ENCODE data around the gene HERC2. TPM values are rescaled to one million over a fixed set of nuclear protein-coding genes. Genes with fewer than 3 reads are reported as not detected.

HERC2 gene
- total RNA-seq, 1 donor from 2014 or later = 55.3 TPM

DNA sequence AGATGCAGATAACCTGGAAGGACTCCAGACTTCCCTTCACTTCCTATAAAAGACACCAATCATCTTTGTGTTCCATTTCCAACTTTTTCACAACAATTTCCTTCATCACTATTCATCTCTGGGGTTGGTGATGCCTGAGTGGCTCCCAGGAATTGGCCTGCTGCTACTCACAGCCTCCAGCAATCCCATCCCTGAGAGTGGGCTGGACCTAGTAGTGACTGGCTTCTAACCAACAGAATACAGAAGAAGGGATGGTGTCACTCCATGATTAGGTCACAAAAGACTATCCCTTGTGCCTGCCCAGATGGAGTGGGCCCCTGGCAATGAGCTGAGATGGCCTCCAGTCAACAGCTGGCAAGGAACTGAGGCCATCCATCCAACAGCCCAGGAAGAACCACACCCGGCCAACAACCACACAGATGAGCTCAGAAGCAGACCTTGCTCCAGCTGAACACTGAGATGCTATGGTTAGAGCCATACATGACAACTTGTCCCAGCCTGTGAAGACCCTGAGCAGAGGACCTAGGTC is 243.7 kb downstream of the HERC2 start:
- ATAC-seq (no peak), DNase-seq (no peak)
- Histone ChIP-seq H3K4me3 (no peak overlapping the region), H3K4me1 (no peaks in the 10 kb centered on the region), H3K27me3 (ENCODE audit: low read depth) (no peaks in the 10 kb centered on the region), H3K36me3 (no peaks in the 10 kb centered on the region), H3K27ac (no peak overlapping the region), H3K9me3 (no peaks in the 10 kb centered on the region)
- intact Hi-C loops (cut with DNase I) = no loop called here
- TF ChIP-seq, protein P1, sequence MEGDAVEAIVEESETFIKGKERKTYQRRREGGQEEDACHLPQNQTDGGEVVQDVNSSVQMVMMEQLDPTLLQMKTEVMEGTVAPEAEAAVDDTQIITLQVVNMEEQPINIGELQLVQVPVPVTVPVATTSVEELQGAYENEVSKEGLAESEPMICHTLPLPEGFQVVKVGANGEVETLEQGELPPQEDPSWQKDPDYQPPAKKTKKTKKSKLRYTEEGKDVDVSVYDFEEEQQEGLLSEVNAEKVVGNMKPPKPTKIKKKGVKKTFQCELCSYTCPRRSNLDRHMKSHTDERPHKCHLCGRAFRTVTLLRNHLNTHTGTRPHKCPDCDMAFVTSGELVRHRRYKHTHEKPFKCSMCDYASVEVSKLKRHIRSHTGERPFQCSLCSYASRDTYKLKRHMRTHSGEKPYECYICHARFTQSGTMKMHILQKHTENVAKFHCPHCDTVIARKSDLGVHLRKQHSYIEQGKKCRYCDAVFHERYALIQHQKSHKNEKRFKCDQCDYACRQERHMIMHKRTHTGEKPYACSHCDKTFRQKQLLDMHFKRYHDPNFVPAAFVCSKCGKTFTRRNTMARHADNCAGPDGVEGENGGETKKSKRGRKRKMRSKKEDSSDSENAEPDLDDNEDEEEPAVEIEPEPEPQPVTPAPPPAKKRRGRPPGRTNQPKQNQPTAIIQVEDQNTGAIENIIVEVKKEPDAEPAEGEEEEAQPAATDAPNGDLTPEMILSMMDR (IDR thresholded peaks at IDR 0.05) = no peak

DNA sequence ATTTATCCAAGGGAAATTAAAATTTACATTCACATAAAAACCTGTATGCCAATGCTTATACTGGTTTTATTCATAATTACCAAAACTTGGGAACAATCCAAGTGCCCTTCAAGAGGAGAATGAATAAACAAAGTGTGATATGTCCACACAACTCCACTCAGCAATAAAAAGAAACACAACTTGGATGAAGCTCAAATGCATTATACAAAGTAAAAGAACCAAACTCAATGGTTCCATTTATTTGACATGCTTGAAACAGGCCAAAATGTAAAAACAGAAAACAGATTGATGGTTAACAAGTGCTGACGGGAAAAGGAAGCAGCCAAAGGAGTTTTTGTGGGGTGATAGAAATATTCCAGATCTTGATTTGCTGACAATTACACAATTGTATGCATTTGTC is 246.4 kb downstream of the HERC2 start:
- Histone ChIP-seq H3K36me3 (no peaks in the 10 kb centered on the region), H3K27ac (no peak overlapping the region), H3K4me1 (no peaks in the 10 kb centered on the region), H3K9me3 (no peaks in the 10 kb centered on the region), H3K4me3 (no peak overlapping the region), H3K27me3 (ENCODE audit: low read depth) (no peaks in the 10 kb centered on the region)
- DNase-seq (no peak), ATAC-seq (no peak)
- intact Hi-C loops (cut with DNase I) = no loop called here
- TF ChIP-seq, protein P1 (IDR thresholded peaks at IDR 0.05) = no peak

DNA sequence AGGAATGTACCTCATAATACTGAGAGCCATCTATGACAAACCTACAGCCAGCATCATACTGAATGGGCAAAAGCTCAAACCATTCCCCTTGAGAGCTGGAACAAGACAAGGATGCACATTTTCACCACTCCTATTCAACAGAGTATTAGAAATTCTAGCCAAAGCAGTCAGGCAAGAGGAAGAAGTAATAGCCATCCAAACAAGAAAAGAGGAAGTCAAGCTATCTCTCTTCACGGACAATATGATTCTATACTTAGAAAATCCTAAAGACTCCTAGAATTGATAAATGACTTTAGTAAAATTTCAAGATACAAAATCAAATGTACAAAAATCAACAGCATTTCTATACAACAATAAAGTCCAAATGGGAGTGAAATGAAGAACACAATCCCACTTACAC is 253.0 kb downstream of the HERC2 start:
- ATAC-seq = no peak
- intact Hi-C loops (cut with DNase I) = no loop called here
- Histone ChIP-seq H3K4me1 (no peaks in the 10 kb centered on the region), H3K36me3 (no peaks in the 10 kb centered on the region), H3K27ac (no peak overlapping the region), H3K4me3 (no peak overlapping the region), H3K27me3 (ENCODE audit: low read depth) (no peaks in the 10 kb centered on the region), H3K9me3 (no peaks in the 10 kb centered on the region)
- no peak for DNase-seq
- TF ChIP-seq, protein P1 (IDR thresholded peaks at IDR 0.05) = no peak

DNA sequence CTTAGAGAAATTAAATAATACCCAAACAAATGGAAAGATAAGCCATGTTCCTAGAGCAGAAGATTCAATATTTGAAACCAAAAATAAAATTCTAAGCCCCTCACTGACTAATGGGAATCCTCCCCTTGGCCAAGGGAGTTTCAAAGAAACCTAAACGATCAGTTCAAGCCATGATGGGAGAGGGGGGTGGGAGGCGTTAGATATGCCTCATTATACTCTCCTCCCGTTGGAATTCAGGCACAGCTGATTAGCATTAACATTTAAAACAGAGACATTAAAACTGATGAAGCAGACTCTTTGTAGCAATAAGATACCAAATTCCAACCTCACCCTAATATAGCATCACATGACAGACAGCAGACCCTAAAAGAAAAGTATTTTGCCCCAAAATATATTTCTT is 255.7 kb downstream of the HERC2 start:
- Histone ChIP-seq H3K4me3 (no peak overlapping the region), H3K27ac (no peak overlapping the region), H3K27me3 (ENCODE audit: low read depth) (no peaks in the 10 kb centered on the region), H3K4me1 (no peaks in the 10 kb centered on the region), H3K9me3 (no peaks in the 10 kb centered on the region), H3K36me3 (no peaks in the 10 kb centered on the region)
- no peak for ATAC-seq
- TF ChIP-seq, protein P1 (IDR thresholded peaks at IDR 0.05) = no peak
- no peak for DNase-seq
- intact Hi-C loops (cut with DNase I) = no loop called here

Other genes starting within 250 kb of the HERC2 start
- gene OCA2, start 222.9 kb downstream of the HERC2 start, total RNA-seq = 1.2 TPM
- gene GOLGA6L24, start 35.9 kb upstream of the HERC2 start, total RNA-seq = not detected
- not detected for gene GOLGA8F, start 56.5 kb upstream of the HERC2 start, total RNA-seq
- gene GOLGA8G, start 210.8 kb upstream of the HERC2 start, total RNA-seq = not detected
- gene GOLGA6L25, start 231.4 kb upstream of the HERC2 start, total RNA-seq = not detected